GM21717 (cell line): ENCODE data around the gene RGS9.
"Not testable (repeated sequence)": the region's sequence is repeated elsewhere in the genome, so short reads cannot be mapped to it uniquely, and the experiment has no call there.

ENCODE experiments used
- ATAC-seq: cut with Tn5 transposase; IDR thresholded peaks from one replicate; pipeline ENCODE4 v1.9.1; 2021; ENCODE audit warnings: mild to moderate bottlenecking, moderate library complexity; ENCODE audit not compliant: unreplicated experiment

The RGS9 gene

DNA sequence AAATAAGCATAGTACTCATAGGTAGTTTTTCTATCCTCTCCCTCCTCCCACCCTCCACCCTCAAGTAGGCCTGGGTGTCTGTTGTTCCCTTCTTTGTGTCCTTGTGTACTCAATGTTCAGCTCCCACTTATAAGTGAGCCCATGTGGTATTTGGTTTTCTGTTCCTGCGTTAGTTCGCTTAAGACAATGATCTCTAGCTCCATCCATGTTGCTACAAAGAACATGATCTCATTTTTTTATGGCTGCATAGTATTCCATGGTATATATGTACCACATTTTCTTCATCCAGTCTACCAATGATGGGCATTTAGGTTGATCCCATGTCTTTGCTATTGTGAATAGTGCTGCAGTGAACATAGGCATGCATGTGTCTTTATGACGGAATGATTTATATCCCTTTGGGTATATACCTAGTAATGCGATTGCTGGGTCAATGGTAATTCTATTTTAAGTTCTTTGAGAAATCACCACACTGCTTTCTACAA is 43.6 kb downstream of the RGS9 start:
- not testable (repeated sequence) for ATAC-seq

DNA sequence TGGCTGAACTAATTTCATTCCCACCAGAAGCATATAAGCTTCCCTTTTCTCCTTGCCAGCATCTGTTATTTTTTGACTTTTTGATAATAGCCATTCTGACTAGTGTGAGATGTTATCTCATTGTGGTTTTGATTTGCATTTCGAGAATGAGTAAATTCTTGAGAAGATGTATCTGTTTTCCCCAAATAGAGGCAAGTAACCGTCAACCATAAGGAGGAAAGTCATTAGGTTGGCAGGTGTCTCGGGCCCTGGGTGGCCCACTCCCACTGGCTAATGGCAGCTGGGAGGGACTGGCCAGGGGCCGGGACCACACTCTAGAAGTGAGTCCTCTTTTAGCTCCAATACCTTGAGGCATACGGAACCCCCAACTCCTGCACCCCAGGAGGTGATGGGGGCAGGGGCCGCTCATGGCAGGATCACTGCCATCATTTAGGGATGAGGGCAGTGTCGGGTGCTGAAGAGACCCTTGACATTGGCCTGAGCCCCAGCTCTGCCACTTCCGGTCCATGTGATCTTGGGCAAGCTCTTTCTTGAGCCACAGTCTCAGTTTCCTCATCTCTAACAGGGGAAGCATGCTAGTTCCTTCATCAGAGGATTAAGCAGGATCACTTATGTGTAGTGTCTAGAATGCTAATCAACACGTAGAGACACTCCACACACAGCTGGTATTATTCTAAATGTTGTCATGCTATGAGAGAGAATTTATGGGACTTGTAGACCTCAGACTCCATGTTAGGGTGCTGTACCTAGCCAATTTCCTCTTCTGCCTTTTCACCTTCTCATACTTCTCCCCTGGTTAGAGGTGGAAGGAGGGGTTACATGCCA is 44.3 kb downstream of the RGS9 start:
- ATAC-seq, result peak; percentile 70

DNA sequence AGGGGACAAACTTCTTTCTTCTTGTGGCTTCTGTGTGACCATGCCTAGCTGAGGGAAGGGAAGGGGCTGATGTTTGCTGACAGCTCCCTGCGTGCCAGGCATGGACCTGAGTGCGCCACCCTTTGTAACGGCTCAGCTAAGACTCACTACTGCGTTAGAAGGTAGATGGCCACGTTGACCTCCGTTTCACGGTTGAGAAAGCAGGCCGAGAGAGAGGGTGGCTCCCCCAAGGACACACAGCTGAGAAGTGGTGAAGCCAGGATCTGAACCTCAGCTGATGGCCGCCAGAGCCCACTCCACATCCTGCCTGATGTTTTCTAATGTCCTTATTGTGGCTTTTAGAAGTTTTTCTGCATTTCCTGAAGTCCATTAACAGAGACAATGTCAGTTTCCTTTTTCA is 45.1 kb downstream of the RGS9 start:
- ATAC-seq, result peak; percentile 9

DNA sequence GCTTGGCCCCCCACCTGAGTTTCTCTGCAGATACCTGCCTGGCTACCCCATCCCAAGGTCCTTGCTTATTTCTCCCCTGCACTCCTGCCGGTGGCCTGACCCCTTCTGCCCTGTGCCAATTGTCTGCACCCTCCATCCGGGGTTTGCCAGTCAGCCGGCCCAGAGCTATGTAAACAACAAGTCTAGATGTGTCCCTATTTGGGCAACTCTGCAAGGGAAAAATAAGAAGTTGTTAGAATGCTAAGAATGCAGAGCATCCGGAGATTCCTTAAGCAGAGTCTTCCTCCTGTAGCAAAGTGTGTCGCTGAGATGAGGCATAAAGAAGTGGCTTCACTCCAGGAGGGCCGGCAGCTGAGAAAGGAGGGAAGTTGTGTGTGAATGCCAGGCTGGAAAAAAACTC is 46.6 kb downstream of the RGS9 start:
- no peak for ATAC-seq

DNA sequence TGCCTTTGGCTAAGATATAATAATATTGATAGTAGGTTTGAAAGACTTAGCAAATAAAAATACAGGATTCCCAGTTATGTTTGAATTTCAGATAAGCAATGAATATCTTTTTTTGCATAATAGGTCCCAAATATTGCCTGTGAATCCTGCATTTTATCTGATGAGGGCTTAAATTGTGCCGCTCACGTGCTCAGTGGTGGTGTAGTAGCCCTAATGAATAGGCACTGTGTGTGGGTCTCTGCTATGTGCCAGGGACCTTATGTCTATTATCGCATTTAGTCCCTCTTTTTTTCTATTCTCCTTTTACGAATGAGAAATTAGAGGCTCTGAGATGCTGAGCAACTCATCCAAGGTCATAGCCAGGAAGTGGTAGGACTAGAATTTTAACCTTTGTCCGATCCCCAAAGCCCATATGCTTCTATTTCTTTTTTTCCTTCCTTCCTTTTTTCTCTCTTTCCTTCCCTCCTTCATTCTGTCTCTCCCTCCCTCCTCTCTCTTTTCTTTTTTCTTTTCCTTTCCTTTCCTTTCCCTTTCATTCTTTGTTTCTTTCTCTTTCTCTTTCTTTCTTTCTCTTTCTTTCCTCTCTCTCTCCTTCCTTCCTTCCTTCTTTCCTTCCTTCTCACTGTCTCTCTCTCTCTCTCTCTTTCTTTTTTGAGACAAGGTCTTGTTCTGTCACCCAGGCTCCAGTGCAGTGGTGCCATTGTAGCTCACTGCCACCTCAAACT is 47.2 kb downstream of the RGS9 start:
- ATAC-seq, result no peak

DNA sequence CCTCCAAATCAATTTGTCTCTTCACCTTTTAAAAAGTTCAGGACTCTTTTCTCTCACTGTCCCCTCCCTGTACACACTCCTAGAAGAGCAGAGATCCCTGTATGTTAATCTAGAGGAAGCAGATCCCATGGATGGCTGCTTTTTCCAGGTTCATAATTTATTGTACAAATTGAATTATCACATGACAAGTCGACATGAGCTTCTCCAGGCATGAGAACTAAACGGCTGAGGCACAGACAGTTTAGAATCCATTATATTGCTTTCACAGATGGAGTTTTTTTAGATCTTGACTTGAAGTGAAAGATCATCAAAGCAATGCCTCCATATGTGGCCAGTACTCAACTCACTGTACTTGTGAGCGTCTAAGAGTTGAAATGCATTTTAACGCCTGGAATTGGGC is 47.9 kb downstream of the RGS9 start:
- no peak for ATAC-seq

DNA sequence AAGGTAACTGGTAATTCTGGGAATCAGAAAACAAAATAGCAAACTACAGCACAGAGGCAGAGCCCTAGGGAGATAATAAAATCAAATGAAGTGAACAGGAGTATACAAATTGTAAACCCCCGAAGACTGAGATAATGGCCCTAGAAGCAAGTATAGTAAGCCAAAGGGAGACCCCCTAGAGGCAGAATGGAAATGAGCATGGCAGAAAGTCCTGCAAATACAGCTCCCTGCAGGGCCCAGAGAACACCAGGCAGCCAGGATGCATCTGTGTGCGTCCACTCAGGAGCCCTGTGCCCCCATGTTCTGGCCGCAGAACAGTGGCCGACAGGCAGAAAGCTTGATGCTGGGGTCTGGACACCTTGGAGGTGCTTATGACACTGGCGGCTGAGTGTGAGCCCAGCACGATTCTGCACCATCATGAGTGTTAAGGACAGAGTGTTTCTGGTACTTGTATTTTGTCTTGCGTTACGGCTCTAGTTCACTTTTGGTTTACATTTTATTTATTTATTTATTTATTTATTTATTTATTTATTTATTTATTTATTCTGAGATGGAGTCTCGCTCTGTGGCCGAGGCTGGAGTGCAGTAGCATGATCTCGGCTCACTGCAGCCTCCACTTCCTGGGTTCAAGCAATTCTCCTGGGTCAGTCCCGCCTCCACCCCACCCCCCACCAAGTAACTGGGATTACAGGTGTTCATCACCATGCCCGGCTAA is 48.7 kb downstream of the RGS9 start:
- no peak for ATAC-seq

DNA sequence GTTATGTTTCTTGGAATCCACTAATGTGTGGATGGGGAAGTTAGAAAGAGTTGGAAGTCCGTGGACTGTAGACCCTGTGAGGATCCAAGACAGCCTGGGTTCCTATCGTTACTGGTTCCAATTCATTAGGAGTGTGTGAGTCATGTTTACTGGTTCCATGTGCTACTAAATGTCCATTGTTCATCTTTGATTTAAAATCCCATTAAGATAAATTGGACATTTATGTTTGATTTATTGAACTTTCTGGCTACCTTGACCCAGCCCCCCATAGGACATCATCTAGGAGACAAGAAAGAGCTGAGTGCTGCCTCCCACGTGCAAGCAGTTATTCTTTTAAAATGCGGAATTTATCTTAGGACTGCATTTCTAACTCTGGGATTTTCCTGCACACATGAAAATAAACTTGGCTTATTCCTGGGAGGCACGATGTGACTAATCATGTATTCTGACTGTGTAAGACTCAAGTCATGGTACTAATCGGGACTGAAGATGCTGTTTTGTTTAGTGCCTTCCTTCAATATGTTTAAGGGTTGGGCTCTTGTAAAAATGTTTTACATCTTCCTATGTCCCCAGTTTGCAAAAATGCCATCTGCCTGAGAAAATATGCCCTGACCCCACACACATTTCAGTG is 53.4 kb downstream of the RGS9 start:
- ATAC-seq, result no peak

DNA sequence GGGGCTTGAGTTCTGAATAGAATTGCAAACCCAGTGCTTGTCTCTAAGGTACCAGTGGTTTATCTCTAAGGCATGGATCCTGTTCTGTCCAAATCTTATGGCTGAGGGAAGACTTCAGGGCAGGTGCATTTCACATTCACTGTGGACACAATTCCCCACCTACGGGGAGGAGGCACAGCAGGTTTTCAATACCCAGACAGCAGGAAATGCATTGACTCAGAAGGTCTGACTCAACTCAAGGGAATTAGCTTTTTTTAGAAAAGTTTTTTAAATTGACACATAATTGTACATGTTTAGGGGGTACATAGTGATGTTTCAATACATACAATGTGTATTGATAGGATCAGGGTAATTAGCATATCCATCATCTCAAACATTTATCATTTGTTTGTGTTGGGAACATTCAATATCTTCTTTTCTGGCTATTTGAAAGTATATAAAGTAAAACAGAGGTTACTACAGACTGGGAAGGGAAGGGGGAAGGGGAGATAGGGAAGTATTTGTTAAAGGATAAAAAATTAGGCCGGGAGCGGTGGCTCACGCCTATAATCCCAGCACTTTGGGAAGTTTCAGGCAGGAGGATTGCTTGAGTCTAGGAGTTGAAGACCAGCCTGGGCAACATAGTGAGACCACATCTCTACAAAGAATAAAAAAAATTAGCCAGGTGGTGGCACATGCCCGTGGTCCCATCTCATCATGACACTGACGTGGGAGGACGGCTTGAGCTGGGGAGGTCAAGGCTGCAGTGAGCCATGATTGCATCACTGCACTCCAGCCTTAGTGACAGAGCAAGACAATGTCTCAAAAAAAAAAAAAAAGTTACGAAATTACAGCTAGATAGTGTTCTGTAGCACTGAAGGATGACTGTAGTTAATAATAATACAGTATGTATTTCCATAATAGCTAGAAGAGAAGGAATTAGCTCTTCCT is 54.9 kb downstream of the RGS9 start:
- no peak for ATAC-seq

DNA sequence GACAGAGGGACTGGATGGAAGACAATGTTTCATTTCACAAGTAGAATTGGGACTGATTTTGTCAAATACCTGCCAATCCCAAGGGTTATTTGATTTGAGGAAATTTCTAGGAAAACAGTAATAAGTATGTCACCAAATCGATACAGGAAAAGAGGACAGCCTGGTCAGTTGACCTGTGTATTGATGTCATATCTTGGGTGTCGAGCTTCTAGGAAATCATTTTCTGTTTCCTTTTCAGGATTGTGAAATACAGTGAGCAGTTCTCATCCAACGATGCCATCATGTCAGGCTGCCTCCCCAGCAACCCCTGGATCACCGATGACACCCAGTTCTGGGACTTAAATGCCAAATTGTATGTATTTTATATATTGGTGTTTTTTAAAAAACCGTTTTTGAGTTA is 56.1 kb downstream of the RGS9 start:
- no peak for ATAC-seq

DNA sequence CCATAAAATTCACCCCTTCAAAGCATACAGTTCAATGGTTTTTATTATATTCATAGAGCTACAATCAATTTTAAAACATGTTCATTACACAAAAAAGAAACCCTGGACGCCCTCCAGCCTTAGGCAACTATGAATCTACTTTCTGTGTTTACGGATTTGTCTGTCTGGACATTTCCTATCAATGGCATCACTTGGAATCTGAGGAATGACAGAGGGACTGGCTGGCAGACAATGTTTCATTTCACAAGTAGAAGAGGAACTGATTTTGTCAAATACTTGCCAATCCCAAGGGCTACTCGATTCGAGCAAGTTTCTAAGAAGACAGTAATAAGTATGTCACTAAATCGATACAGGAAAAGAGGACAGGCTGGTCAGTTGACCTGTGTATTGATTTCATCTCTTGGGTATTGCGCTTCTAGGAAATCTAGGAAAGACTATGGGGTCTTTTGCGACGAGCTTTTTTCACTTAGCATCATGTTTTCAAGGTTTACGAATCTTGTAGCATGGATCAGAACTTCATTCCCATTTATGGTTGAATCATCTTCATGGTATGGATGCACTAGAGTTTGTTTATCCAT is 56.6 kb downstream of the RGS9 start:
- ATAC-seq, result no peak

DNA sequence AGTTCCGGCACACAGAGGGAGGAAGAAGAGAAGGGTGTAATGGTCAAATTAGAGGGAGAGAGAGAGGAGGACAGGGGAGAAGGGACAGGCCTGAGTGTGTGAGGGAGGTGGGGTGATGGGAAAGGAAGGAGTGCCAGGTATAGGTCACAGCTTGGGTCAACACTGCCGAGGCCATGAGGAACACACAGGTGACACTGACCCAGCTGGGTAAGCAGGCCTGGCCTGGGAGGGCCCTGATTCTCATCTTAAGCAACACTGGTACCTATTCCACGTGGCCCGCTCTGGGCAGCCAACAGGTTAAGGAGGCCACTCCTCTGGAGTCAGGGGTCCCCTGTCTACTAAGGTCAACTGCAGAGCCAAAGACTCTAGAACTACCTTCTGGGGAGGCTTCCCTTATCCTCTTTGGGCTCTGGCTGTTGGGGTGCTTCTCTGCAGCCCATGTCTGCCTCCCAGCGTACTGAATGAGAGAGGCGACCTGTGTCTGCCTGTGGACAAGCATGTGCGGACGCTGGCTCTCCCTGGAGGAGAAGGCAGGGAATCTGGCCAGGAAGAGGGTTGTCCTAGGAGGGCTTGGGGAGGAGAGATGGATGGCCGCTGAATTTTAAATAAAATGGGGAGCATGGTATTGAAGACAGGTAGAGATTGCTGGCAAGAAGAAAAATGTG is 57.6 kb downstream of the RGS9 start:
- ATAC-seq, result no peak

DNA sequence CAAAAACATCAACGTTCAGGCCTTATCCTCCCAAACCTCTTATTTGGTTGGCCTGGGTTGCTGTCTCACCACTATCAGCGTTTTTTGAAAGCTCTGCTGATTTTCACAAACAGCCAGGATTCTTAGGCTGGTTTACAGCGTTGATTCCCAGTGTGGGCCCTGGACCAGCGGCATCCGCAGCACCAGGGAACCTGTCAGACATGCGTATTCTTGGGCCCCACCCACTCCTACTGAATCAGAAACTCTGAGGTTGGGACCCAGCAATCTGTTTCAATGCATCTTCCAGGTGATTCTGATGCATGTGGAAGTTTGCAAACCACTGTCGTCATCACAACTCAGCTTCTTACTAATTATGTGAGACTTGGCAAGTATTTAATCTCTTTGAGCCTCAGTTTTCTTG is 58.5 kb downstream of the RGS9 start:
- no peak for ATAC-seq

DNA sequence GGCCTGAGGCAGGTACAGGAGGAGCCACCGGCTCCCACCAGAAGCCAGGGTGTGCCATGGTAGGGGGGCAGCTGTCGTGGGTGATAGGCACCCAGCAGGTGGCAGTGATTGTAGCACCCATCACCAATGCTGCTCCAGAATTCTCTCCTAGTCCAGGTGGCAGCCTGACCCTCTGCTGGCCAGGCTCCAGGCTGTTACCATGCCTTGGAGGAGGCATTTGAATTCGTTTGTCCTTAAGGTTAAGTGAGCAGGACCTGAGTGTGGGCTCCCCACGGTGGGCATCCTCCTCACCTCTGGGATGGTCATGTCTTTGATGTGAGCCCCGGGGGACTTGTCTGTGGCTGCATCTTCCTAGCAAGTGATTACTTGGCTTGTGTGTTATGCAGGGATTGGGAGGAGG is 59.4 kb downstream of the RGS9 start:
- ATAC-seq, result no peak

DNA sequence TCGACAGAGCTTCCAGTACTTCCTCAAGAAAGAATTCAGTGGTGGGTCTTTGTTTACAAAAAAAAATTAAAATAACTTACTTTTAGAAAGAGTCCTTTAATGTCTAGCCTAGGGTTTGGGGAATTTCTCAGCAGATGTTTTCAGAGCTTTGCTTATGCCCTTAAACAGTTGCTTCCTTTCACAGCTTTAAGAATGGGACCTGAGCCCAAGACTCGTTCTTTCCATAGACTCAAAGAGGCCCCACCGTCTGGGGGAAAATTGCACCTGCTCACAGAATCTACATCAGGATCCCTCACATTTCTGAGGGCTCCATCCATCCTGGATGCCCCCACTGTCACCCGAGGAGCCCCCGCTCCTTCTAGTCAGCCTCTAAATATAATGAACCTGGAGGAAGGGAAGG is 60.0 kb downstream of the RGS9 start:
- no peak for ATAC-seq

DNA sequence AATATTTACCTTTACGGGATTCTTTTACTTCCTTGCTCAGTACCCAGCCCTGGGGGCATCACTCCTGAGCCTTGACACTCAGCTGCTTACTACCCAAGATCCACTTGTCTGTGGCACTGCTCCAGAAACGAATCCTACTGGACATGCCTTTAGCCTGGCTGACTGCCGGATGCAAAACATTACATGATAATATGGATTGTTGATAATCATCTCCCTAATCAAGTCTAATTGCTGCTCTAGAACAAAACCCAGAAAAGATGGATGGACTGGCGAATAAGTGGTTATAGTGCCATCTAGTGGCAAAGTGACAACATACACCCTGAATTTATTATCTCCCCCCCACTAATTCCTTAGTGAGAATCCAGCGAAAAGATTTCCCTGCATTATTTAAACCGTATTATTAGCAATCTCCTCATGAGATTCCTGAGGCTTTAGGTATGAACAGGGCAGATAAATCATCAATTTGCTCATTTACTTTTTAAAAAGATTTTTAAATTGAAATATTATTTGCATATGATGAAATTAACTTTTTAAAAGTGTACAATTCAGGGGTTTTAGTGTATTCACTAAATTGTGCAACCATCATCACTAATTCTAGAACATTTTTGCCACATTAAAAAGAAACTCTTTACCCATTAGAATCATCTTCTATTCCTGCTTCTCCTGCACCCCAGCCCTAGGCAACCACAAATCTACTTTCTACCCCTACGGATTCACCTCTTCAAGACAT is 61.6 kb downstream of the RGS9 start:
- ATAC-seq, result no peak

DNA sequence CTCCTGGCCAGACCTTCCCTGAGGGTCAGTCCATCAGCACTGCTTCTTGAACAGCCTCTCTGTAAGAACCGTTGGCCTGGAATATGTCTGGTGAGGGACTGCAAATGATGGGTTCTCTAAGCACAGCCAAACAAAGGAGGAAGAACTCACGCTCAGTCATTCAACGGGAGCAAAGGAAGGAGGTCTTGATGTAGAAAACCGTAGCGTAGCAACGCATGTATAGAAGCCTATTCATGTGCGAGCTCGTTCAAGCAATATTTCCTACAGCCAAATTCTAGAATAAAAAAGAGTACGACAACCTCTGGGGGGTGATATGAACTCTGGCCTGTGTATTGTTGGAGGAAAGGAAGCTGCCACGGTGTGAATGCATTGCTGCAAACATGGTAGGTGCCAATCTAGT is 64.2 kb downstream of the RGS9 start:
- no peak for ATAC-seq

DNA sequence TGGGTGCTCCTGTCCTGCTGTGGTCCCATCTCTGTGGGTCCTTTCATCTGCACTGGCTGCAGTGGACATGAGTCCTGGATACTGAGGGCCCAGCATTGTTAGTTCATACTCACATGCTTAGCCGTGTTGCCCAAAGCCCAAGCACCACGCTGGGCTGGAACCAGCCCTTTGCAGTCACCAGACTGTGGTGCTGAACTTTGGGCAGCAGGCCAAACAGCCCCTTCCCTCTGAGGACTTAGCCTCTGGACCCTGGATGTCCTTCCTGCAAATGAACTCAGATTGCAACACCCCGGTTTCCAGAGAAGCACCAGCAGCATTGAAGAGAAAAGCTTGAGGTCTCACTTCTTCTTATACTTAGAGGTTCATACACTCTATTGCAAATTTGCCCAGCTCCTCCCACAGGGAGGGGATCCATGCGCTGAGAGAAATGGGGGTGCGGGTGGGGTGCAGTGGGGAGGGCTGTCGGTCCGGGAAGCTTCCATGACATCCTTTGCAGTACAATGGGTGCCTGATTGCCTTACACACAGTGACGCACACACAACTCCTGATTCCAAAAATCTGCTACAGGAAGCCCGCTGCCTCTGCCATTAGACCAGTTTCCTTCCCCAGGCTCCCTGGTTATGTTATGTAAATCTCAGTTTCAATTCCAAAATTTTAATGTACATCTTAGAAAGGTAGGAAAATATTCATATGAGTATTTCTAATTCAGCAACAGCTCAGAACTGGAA is 65.8 kb downstream of the RGS9 start:
- ATAC-seq, result no peak
